NCI-H1105 treated with DMSO at 0.1 percent for 48 hours (cell line): ENCODE measurements around the gene CNTN5.
"Not testable (repeated sequence)": the region's sequence is repeated elsewhere in the genome, so short reads cannot be mapped to it uniquely, and the experiment has no call there.

ENCODE experiments used
- DNase-seq: peaks from one replicate; lab custom pipeline; 2025; lab: John Stamatoyannopoulos, UW

Gene CNTN5

GRCh38 chr11:99275521-99275920 lies 254.8 kb downstream of the CNTN5 start:
- DNase-seq = no peak

- DNase-seq = peak; percentile 58
Observed at GRCh38 chr11:99277281-99277680, 256.5 kb downstream of the CNTN5 start.

DNA sequence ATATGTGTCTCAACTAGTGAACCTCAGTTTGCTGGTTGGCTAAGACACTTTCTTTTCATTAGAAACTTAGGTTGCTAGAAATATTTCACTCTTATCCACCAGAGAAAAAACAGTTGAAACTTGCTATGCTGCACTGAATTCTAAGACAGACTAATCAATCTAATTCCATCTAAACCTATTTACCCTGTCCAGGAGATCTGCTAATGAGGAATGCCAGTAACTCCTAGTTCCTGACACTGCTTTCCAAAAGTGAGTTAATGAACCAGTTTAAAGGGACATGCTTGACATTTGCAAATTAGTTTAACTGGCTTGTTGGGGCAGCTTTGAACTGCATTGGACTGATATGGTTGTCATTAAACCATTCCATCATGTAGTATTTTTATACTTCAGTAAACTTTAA lies 258.5 kb downstream of the CNTN5 start:
- no peak for DNase-seq

- no peak for DNase-seq
Observed at GRCh38 chr11:99281331-99281730, 260.6 kb downstream of the CNTN5 start.

GRCh38 chr11:99297925-99298324 lies 277.2 kb downstream of the CNTN5 start:
- DNase-seq = not testable (repeated sequence)

DNA sequence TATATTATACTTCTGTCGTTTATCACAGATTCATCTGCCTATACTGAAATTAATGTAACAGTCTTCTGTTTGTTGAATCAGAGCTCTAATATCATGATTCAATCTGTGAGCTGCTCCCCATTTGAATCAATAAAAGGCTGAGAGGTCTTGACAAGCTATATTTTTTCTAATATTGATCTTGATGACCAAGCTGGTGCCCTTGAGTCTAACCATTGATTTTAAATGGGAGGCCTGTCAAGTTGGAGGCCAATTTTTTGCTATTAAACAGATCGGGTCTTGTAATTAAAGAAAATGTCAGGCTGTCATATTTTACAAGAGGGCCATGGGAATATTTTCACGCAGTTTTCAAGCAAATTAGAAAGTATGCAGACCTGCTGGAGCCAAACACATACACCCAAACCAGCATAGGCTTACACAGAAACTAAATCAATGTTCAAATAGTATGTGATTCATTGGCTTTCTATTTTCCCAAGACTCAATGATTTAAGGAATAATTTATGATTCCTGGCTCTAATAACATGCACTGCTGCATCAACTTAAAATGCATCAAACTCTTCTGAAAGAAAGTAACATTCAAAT lies 286.9 kb downstream of the CNTN5 start:
- DNase-seq = no peak

- DNase-seq = no peak
Observed at GRCh38 chr11:99311870-99312269, 291.1 kb downstream of the CNTN5 start.

GRCh38 chr11:99316776-99317520 lies 296.2 kb downstream of the CNTN5 start:
- DNase-seq = peak; percentile 93

- DNase-seq = no peak
Observed at GRCh38 chr11:99320769-99321290, 300.1 kb downstream of the CNTN5 start.

DNA sequence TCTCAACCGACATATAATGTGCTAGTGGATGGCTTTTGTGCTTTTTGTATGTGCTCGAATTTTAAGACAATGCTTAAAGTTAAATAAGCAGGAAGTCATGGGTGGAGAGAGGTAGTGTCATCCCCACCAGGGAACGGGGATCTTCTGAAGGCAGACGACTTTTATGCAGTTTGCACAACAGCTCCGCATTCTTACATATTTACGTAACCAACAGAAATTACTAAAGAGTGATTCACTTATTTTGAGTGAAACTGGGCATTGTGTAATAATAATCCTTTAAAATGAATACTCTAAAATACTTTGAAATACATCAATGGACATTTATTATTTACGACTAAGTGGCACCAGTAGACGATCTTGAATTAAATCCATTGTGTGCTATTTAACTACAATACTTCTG lies 305.1 kb downstream of the CNTN5 start:
- no peak for DNase-seq

DNA sequence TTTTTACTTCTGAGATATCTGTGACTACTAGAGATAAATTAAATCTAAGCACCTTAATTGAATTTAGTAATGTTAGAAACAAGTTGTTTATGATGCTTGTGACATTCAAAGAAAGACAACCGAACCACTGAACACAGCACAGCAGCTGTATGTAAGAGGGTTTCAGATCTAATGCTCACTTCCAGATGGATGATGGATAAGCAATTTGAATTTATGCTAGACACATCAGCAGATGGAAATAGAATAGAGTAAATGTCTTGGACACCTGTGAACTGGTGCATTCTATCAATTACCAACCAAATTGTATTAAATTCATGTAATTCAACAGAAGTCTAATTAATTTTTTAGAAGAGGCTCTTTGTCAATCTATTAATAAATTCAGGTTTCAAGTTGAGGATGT lies 306.3 kb downstream of the CNTN5 start:
- DNase-seq = no peak

DNA sequence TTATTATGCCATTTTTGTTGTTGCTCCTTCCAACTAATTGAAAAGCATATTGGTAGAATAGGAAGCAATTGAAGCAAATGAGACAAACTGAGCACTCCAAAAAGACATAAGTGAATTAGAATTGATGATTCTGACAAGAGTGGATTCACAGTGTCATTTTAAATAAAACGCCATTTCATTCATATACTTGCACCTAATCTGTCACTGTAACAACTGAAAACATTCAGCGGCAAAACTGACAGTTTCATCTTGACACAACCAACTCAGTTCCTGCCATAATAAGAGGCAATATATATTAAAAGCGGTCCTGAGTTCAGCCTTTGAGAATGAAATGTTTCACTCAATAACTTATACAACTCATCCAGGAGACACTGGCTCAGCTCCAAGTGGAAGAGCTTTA lies 306.8 kb downstream of the CNTN5 start:
- peak; percentile 38 for DNase-seq

GRCh38 chr11:99333621-99334020 lies 312.9 kb downstream of the CNTN5 start:
- DNase-seq = no peak

DNA sequence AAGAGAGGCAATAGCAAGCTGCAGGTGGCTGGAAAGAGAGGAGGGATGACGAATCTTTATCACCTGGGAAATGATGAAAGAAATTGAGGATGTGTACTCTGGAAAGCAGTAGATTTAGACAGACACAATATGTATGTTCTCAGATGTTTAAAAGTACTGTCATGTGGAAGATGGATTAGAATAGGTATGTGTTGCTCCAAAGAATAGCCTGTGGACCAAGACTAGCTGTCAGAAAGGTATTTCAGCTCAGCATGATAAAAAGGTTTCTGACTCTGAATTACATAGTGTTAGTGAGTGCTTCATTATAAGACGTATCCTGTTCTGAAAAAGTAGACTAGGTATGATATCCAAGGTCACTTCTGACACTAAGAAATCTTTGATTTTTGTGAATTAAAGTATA lies 322.4 kb downstream of the CNTN5 start:
- DNase-seq = no peak

DNA sequence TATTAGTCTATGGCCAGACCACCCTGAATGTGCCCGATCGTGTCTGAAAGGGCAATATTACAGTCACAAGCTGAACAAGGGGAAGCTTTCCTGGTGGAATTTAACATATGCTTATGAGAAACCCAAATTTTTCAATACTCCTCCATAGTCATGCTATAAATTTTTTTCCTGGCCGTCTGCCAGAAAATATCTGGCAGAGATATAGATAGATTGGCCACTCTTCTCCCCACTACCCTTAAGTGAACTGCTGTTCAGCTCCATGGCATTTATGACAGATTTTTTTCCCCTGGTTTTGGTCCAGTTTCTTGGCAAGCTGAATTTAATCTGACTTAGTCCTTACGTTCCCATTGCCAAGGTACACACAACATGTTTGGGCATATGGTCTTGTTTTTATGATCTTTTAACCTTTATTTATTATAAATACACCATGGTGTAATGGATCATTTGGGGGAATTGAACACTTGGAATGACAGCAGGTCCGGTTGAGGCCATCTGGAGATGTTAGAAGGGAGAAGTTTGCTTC lies 328.5 kb downstream of the CNTN5 start:
- DNase-seq = peak; percentile 26

- DNase-seq = no peak
Observed at GRCh38 chr11:99351624-99352023, 330.9 kb downstream of the CNTN5 start.

GRCh38 chr11:99352642-99353041 lies 331.9 kb downstream of the CNTN5 start:
- DNase-seq = no peak

GRCh38 chr11:99366546-99366945 lies 345.8 kb downstream of the CNTN5 start:
- no peak for DNase-seq

- DNase-seq = peak; percentile 47
Observed at GRCh38 chr11:99368583-99368982, 347.8 kb downstream of the CNTN5 start.

DNA sequence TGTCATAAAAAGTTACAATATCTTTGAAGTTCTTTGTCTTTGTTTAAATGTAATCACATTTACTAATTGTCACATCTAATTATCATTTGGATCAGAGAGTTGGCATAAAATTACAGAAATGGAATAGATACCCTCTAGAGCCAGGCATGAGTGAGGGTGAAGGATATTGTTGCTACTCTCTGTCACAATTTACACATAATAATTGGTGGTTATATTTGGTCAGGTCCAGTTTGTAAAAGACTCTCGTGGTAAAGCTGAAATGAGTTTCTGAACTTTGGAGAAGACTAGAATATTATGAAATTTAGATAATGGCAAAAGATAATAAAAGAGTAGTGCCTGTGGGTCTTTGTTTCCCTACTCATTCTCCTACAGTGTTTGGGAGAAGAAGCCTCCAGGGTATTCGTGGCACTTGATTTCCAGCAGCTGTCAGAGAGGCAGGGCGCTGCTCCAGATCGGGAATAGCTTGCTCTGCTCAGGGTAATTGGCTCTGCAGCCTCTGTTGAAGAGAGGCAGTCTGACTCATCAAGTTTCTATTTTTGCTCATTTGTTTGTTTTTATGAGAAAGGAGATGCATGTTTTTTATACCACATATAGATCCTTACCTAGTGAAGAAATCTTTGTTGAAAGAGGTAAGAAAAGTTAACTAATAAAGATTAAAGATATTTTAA lies 349.9 kb downstream of the CNTN5 start:
- DNase-seq = peak; percentile 91

DNA sequence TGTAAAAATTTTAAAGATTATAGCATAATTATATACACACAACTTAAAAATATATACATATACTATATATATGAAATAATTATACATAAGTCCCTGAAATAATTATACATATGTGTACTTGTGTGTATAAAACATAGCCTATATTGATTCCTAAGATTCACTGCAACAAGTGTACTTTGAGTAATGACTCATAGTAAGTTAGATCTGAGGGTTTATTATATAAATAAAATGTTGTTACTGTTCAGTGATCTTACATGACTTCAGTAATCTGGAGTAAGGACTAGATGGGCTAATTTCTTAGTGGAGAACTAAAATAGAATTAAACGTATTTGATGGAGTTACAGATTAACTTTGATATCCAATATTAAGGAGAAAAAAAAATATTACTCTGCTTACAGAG lies 350.5 kb downstream of the CNTN5 start:
- no peak for DNase-seq

DNA sequence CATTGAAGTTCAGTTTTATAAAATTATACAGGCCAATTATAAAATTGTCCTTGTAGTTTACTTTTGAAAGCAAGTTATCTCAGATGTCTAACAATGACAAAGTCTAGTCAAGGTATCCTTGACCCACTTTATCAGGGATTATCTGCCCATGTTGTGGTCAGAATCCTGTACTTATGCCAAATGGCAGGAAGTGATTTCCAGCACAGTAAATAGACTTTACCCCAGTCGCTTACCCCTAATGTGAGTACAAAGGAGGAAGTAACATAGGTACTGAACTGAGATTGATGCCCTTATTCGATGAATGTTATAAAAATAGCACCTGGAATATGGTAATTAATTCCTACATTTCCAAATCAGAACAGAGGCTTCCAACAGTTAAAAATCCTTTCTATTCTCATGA lies 355.7 kb downstream of the CNTN5 start:
- no peak for DNase-seq
